K562 (cell line): ENCODE results near the gene ADAP2.

Experiments used
- ATF2 ChIP-seq: sonication (generic); formaldehyde crosslinking; IDR thresholded peaks from 2 replicates; pipeline ENCODE4 v1.8.1; 2022; ENCODE audit warnings: missing genetic modification reagents
- BHLHE40 ChIP-seq: IDR thresholded peaks from 2 replicates; pipeline ENCODE4 v1.6.1; 2011; ENCODE audit warnings: low read length, improper control_type of control experiment
- BRF1 ChIP-seq: IDR thresholded peaks from 3 replicates; pipeline ENCODE4 v1.6.1; 2011; ENCODE audit warnings: borderline replicate concordance, mild to moderate bottlenecking; ENCODE audit not compliant: insufficient read length; ENCODE audit errors: extremely low read depth
- CTCF ChIP-seq, 3 experiments: IDR thresholded peaks in 2 of 3; conservative IDR thresholded peaks in 1 of 3; 2 replicates each; pipeline ENCODE4 v1.5.1; 2011 to 2012; ENCODE audit warnings: low read length in 3 of 3, mild to moderate bottlenecking in 3 of 3, control low read depth in 2 of 3, improper control_type of control experiment in 1 of 3, inconsistent platforms in 1 of 3, low read depth in 1 of 3, mixed read lengths in 1 of 3, moderate library complexity in 1 of 3; ENCODE audit not compliant: insufficient read depth in 2 of 3
- E2F1 ChIP-seq: sonication (generic); formaldehyde crosslinking; IDR thresholded peaks from 2 replicates; pipeline ENCODE4 v1.8.1; 2023; ENCODE audit warnings: mild to moderate bottlenecking, missing genetic modification reagents, moderate library complexity
- PATZ1 ChIP-seq: fragments of 250-450 bp; sonication (Bioruptor Pico); IDR thresholded peaks from 2 replicates; pipeline ENCODE4 v1.5.0; 2020; ENCODE audit warnings: mild to moderate bottlenecking, borderline replicate concordance
- REST ChIP-seq, 2 experiments: fragments of 450-650 bp; formaldehyde crosslinking in 1 of 2; IDR thresholded peaks; 2 replicates each; pipeline versions ENCODE4 v1.4.0 to v1.6.1; 2014 to 2020; ENCODE audit warnings: mild to moderate bottlenecking in 2 of 2, borderline replicate concordance in 1 of 2, low read depth in 1 of 2
- RFX1 ChIP-seq: fragments of 450-650 bp; IDR thresholded peaks from 2 replicates; pipeline ENCODE4 v1.6.1; 2016; ENCODE audit warnings: mild to moderate bottlenecking, moderate library complexity
- ZNF124 ChIP-seq: sonication (generic); formaldehyde crosslinking; IDR thresholded peaks from 2 replicates; pipeline ENCODE4 v1.8.1; 2022; ENCODE audit warnings: missing genetic modification reagents
- ZZZ3 ChIP-seq: fragments of 450-650 bp; IDR thresholded peaks from 2 replicates; pipeline ENCODE4 v1.6.1; 2016; ENCODE audit warnings: antibody characterized with exemption, mild to moderate bottlenecking, moderate library complexity

- TF ChIP-seq PATZ1 (no peak), REST (IDR thresholded peaks at IDR 0.05; ENCODE audit: borderline replicate concordance) (no peak), REST (CRISPR knock-in tag; IDR thresholded peaks at IDR 0.05; ENCODE audit: low read depth) (no peak), ATF2 (CRISPR knock-in tag) (no peak), BRF1 (no peak), ZZZ3 (no peak), E2F1 (CRISPR knock-in tag) (no peak), CTCF (IDR thresholded peaks at IDR 0.05 in 2 of 3, conservative IDR thresholded peaks at IDR 0.05 in 1 of 3; ENCODE audit: insufficient read depth in 2 of 3, low read depth in 1 of 3, low read length in 3 of 3) (no peak), BHLHE40 (no peak), ZNF124 (CRISPR knock-in tag) (no peak), RFX1 (no peak)
These were observed 27.5 kb upstream of the ADAP2 start for GRCh38 chr17:30894236-30894635.
